COLO829 (cell line): Measurements from ENCODE around the gene HDHD3.

Experiments
- DNase-seq: peaks from one replicate; pipeline ENCODE4 v3.0.0; 2012; ENCODE audit warnings: low spot score

Gene HDHD3

DNA sequence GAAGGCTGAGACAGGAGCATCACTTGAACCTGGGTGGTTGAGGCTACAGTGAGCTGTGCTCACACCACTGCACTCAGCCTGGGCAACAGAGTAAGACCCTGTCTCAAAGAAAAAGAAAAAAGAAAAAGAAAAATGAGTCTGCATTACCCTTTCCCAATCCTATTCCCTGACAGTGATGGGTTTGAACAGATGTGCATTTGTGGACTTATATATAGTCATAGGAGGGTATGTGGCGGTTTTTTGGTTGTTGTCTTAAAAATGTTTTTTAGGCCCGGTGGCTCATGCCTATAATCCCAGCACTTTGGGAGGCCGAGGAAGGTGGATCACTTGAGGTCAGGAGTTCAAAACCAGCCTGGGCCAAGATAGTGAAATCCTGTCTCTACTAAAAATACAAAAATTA lies 13.4 kb downstream of the HDHD3 start:
- DNase-seq, result no peak

DNA sequence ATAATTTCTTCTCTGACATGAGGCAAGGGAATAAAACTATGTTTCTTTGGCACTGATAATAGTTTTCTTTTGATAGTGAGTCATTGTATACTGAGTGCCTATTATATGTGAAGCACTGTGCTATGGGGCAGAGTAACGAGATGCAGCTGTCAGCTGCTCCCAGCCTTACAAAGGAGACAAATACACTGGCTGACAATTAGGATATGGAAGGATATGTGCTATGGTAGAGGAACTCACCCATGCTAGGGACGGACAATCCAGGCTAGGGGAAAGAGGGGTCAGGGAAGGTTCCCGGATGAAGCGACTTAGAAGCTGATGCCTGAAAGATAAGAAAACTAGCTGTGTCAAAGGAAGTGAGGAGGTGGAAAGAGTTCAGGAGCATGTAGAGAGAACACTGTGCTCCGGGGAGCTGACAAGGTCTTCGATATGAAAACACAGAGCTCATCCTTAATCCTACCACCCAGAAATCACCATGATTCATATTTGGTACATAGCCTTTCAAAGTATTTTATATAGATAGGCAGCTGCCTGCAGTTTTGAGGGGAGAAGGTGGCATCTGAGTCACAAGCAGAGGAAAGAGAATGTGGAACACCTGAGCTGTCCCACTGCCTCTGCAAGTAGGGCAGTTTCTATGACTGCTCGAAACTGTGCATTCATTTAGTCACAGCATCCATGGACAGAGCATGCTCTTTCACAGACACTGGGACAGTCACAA lies 15.3 kb downstream of the HDHD3 start:
- peak; percentile 73 for DNase-seq

DNA sequence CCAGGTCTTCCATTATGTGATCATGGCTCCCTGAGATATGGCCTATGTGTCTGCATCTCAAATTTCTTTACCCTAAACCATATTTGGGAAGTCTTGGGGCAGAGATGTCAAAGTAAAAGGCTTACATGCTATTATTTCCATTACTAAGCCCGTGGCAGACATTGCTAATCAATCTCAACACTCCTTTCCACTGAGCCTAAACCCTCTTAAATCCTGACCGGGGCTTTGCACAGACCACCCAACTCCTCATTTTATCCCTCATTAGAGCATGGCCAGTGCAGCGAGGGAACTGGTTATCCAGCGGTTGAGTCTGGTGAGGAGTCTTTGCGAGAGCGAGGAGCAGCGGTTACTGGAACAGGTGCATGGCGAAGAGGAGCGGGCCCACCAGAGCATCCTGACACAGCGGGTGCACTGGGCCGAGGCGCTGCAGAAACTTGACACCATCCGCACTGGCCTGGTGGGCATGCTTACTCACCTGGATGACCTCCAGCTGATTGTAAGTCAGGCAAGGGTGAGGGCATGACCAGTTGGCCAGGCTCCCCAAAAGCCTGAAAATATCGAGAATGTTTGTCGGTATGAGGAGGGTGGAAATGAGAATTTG lies 16.4 kb downstream of the HDHD3 start:
- DNase-seq, result no peak

DNA sequence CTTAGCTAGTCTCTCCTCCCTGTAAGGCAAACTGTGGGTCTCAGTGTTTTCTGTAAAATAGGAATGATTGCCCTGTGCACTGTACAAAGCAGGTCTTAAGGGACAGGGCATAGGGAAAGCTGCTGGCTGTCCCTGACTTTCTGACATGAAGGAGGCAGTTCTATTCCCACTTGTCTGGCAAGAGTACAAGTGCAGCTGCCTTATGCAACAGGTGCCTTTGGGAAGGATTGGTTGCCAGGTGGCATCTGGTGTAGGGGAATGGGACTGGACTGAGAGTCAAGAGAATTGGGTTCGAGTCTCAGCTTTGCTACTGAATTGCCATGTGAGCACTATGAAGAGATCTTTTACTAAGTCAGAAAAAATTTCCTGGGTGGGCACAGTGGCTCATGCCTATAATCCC lies 17.4 kb downstream of the HDHD3 start:
- DNase-seq, result no peak

DNA sequence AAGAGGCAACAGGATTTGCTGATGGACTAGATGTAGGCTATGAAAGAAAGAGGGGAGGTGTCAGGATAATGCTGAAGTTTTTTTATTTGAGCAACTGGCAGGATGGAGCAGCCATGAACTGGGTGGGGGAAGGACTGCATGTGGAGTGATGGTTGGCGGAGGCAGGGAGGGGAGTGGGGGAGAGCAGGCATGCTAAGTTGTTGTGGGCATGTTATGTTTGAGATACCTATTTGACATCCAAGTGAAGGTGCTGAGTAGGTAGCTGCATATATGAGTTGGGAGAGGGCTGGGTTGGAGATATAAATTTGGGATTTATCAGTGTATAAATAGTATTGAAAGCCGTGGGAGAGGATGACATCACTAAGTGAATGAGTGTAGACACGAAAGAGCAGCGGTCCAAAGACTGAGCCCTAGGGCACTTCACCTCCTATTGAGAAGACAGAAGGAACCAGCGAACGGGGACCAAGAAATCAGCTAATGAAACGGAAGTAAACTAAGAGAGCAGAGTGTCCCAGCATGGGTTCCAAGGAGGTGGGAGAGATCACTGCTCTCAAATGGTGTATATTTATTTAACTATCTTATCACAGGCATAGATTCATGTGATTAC lies 20.0 kb downstream of the HDHD3 start:
- DNase-seq, result no peak

DNA sequence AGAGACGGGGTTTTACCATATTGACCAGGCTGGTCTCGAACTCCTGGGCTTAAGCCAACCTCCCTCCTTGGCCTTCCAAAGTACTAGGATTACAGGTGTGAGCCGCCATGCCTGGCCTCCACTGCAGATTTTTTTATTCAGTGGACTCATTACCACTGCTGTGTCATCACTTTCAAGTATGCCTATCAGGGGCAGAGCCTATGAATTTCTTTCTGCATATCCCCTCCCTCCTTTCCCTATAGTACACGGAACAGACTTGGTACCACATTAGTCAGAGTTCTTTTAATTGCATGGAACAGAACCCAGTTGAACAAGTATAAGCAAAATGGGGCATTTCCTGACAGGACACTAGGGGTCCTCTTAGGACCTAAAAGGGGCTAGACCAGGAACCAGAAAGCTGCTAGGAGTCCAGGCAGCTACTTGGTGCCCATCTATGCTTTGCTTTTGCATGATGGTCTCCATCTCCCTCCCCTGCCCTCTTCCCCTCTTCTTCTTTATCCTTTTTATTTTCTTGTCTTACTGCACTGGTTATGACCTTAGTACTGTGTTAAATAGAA lies 21.7 kb downstream of the HDHD3 start:
- DNase-seq, result no peak

DNA sequence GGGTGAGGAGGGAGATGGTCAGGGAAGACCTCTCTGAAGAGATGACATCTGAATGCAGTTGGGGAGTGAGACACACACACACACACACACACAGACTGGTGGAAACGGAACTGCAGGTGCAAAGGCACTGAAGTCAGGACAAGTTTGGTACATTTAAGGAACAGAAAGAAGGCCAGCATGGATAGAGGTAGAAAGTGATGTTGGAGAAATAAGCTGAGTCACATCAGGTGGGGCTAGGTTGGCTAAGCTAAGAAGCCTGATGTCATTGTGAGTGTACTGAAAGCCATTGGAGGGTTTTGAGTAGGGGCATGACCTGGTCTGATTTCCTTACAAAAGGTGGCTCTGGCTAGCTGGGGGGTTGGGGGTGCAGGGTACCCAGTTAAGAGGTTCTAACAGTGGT lies 24.4 kb downstream of the HDHD3 start:
- DNase-seq, result no peak

DNA sequence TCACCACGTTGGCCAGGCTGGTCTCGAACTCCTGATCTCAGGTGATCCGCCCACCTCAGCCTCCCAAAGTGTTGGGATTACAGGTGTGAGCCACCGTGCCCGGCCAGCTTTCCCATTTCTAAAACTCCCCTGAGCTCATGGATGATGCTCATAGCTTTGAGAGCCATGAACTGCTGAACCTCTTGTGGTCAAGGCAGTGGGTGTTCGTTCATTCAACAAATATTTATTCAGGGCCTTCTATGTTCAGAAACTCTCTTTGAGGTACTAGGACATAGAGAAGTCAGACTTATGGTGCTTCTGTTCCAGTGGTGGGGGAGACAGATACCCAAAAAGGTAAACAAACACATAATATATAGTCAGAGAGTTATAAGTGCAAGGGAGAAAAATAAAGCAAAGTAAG lies 24.8 kb downstream of the HDHD3 start:
- no peak for DNase-seq

DNA sequence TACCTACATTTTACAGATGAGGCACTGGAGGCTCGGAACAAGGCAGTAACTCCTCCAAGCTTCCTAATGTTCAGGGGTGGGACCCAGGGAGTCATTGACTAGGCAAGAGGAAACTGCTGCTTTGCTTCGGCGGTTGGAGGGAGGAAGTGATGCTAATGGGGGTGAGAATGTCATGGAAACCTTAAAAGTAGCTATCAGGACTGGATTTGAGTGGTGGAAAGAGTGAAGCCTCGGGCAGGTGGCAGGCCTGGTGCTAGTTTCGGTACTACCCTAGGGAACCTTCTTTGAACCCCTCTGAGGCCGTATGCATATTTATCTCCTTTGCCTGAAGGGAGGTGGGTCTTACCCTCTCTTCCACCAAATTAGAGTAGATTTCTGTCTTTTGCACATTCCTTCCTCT lies 25.8 kb downstream of the HDHD3 start:
- no peak for DNase-seq

DNA sequence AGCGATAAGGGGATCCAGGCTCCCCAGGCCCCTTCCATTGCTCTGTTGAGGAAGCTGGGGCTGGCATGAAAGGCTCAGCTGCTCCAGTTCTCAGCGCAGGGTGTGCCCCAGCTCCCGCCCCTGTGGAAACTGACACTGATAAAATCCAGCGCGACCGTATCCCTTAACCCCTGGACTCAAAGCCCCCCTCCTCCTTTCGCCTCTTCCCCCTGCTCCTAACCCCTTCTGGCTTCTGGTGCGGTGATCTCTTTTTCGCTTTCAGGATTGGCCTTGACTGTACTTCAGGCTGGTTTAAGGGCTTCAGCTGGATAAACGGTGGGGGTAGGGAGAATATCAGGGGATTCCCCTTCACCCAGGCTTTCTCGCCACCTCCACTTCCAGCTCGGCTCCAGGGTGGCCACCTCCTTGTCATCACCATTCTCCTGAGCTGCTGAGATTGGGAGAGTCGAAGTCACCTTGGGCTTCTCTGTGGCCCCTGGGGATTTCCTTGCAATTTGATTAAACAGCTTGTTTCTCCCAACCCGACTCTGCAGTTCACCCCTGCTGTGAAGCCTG lies 26.6 kb downstream of the HDHD3 start:
- no peak for DNase-seq

DNA sequence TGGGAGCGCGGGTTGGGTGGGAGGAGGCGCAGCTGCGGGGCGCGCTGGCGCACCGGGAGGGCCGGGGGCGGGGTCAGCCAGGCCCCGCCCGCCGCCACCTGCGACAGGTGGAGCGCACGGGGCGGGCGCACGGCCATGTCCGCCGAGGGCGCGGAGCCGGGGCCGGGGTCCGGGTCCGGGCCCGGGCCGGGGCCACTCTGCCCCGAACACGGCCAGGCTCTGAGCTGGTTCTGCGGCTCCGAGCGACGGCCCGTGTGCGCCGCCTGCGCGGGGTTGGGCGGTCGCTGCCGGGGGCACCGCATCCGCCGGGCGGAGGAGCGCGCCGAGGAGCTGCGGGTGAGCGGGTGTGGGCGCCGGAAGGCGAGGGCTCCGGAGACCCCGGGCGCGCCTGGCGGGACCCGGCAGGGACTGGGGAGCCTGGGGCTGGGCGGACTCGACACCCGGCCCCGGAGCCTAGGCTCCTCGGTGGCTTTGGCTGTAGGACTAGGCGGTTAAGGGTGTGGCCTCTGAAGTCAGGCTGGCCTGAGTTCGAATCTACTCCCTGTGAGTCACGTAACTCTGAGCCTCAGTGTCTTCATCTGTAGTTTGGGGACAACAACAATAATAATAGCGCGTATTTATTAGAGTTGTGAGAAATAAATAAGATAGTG lies 27.2 kb downstream of the HDHD3 start, which contains the start of gene BSPRY:
BSPRY (plus strand) TSS at position 97 of the 650 bp plus-strand sequence; CDS start at position 136, 39 bp downstream.
- DNase-seq, result no peak

DNA sequence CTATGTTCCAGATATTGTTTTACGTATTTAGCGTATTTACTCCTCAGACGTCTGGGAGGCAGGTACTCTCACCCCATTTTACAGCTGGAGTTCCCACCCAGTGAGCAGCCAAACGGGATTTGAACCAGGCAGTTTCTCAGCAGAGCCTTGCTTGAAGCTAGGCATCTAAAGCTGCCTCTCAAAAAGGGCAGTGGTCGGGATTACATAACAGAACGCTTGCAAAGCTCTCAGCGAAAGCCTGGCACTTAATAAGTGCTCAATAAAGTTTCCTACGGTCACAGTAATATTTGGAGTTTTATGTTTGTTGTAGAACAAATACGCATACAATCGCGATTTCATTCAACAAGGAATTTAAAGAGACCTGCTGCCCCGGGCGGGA lies 27.7 kb downstream of the HDHD3 start:
- no peak for DNase-seq

DNA sequence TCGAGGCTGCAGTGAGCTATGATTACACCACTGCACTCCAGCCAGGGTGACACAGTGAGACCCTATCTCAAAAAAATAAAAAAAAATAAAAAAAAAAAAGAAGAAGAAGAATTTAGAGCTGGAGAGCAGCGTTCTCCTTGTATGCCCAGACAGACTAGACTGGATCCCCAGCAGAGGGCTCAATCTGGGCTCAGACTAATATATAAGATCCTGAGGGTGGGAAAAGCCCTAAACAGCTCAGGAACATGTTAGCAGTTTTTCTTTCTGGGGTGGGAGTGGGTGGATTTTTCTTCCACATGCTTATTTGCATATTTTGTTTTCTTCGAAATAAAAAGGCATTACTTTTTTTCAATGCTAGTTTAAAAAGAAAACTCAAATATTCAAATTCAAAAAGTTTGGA lies 28.3 kb downstream of the HDHD3 start:
- DNase-seq, result no peak

DNA sequence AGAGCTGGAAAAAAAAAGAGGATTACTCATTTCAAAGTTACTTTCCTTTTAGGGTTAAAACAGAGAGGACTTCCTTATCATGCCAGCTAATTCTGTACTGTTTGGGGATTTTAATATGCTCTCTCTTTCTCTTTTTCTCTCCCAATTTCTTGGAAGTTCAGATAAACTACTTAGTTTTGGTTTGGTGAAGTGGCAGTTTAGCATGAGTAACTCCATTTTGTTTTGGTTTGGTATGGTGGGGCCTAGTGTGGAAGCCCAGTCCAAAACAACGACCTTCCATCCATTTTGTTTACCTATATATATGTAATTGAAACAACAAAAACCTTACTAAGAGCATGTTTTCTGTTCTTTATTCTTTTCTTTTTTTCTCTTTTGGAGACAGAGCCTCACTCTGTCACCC lies 31.1 kb downstream of the HDHD3 start:
- no peak for DNase-seq

DNA sequence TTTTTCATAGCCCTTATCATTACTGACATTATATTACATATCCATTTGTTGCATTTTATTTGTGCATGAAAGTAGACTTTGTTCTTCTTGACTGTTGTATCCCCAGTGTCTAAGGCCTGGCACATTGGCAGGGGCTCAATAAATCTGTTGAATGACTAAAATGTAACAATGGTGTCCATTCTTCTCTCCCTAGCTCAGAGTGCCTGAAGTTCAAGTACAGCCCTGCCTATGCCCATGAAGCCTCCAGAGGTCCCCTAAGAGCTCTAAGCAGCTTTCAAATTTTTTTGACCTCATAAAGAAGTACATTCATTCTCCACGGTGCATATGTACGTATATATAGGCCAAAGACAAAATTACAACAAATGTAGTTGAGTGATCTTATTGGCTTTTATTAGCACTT lies 31.6 kb downstream of the HDHD3 start:
- DNase-seq, result peak; percentile 93

DNA sequence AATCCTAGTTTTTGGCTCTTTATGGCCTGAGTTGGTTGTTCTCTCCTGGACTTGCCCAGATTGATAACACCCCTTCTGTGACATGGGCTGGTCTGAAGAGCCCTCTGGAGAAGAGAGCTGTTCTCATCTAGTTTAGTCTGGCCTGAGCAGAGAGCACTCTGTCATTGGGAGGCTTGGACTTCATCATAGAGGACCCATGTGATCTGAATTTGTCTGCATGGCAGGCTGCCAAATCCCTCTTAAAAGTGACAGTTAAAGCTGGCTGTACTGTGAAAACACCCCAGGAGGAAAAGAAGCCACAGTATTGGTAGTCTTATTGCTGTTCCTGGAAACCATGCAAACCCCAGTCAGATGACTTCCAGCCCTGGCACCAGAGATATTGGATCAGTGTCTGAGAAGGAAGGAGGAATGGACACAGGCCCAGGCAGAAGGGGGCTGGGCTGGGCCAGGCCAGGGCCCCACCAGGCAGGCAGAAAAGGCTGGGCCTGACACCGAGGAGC lies 33.0 kb downstream of the HDHD3 start:
- peak; percentile 71 for DNase-seq

DNA sequence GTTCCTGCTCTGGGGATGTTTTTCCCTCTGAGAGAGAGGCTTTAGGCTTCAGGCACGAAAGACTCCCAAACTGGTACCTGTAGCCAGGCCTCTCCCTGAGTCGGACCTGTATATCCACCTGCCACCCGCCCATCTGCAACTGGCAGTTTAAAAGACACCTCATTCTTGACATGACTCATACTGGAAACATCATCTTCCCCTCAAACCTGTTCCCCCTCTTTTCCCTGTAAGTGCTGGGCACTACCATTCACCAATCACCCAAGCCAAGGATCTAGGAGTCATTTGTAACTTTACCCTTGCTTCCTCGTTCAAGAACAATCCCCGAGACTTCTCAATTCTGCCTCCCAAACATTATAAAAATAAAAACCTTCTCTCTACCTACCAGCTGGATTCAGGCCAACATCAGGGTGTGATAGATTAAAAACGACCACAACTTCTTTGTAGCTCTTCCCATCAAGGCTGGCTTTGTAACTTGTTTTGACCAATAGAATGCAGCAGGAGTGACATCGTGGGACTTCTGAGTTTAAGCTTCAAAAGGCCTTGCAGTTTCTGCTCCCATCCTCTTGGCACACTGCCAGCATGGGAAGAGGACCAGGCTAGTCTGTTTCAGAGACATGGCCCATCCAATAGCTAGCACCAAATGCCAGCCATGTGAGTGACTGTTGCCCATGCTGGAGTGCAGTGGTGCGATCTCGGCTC lies 34.9 kb downstream of the HDHD3 start:
- no peak for DNase-seq

DNA sequence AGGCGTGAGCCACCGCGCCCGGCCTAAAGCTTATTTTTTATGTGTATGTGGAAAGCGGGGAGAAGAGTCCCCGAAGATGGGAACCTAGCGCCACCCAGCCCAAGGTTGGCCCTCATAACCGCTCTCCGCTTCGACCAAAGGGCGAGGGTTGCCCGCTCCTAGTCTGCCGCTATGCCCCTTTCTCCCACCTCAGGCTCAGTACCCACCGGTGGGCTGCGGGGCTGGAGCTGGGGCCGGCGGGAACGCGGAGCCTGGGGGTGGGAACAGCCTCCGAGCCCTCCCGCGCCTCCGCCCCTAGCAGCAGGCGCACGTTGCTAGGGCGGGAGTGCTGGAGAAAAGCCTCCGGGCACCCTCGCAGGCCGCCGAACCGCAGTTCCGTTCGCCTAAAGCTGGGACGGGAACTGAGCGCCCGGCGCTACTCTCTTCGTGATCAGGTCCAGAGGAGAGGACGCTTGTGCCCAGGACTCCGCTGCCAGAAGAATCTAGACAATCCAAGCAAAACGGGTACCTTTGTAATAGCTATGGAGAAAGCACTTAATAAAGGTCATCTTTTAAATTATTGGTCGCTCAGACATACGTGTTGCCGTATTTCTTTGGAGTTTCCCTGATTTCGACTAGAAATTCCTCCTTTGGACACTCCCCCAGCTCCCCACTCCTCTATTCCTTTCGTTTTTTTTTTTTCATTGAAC lies 36.6 kb downstream of the HDHD3 start, which contains the start of gene WDR31:
WDR31 (minus strand) TSS at position 265 of the 689 bp plus-strand sequence. CDS start 8,253 bp downstream, outside the sequence.
- peak; percentile 85 for DNase-seq

DNA sequence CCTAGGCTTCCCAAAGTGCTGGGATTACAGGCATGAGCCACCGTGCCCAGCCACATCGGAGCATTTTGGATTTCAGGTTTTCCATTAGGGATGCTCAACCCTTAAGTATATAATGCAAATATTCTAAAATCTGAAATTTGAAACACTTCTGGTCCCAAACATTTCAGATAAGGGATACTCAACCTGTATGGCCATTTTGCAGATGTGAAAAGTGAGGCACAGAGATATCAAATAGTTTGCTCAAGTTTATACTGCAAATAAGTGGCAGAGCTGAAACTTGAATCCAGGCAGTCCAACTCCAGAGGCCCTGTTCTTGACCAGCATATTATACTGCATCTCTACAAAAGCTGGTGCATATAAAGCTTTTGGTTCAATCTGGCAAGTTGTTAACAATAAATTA lies 39.1 kb downstream of the HDHD3 start:
- DNase-seq, result no peak

DNA sequence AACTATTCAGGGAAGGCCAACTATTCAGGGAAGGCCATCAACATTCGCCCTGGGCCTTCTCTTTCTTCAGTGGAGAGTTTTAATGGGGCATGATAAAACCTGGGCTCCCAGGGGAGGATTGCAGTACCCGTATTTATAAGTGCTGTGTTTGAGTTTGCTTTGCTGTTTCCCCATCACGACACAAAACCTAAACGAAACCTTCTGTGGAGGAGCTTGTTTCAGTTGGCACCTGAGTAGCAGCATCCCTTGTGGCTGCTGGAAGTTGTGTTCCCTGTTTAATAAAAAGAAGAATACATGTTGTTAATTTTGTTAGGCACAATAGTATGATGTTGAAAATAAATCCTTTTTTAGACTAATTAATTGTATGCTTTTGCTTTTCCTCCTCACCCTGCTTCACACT lies 45.0 kb downstream of the HDHD3 start:
- no peak for DNase-seq
